Brain microvascular endothelial cell (primary cell): Measurements from ENCODE around the gene TUBGCP6.
"Not testable (repeated sequence)": the region's sequence is repeated elsewhere in the genome, so short reads cannot be mapped to it uniquely, and the experiment has no call there.

Source experiments
- DNase-seq: peaks from one replicate; pipeline ENCODE4 v3.0.0-alpha.2; 2020
- H3K27ac ChIP-seq: fragments of 250-450 bp; sonication (Bioruptor Pico); 2 replicates; pipeline ENCODE4 v1.5.1; 2020; ENCODE audit warnings: mild to moderate bottlenecking, moderate library complexity
- H3K27me3 ChIP-seq: fragments of 250-450 bp; sonication (Bioruptor Pico); replicated peaks from 2 replicates; pipeline ENCODE4 v1.5.1; 2020; ENCODE audit warnings: mild to moderate bottlenecking
- H3K36me3 ChIP-seq: fragments of 250-450 bp; sonication (Bioruptor Pico); replicated peaks from 2 replicates; pipeline ENCODE4 v1.5.1; 2020; ENCODE audit warnings: mild to moderate bottlenecking
- H3K4me3 ChIP-seq: 2 replicates; pipeline ENCODE4 v1.5.1; 2011; ENCODE audit warnings: low read depth, mild to moderate bottlenecking, control low read depth, low read length, moderate library complexity
- in situ Hi-C: cut with HindIII; loops from 2 replicates; pipeline ENCODE4 v1.10.0; 2017; ENCODE audit warnings: low sequenced_read_pairs, low pct_ligation_motif_present
- TF ChIP-seq, protein P1 (sequence below): IDR thresholded peaks from 2 replicates; pipeline ENCODE4 v1.5.1; 2011; ENCODE audit warnings: low read depth, mild to moderate bottlenecking, moderate library complexity, low read length, control low read depth, inconsistent platforms; ENCODE audit errors: missing control alignments

The TUBGCP6 gene

DNA sequence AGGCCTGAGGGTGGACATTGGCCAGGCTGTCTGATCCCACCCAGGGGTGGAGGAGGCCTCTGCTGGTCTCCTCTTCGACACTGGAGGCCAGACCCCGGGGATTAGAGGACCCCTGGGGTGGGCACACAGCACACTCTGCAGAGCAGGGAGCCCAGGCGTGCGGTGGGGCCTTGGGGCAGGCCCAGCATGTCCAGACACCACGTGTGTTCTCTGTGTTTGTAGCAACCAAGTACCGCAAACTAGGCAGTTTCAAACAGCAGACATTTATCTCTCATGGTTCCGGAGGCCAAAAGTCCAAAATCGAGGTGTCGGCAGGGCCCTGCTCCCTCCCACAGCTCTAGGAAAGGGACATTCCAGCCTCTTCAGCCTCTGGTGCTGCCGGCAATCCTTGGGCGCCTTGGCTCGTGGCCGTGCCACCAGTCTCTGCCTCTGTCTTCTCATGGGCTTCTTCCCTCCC lies 72.8 kb downstream of the TUBGCP6 start:
- DNase-seq: no peak
- H3K4me3 ChIP-seq: no peak overlapping the region
- in situ Hi-C loops: no loop called here
- no peaks in the 10 kb centered on the region for H3K36me3 ChIP-seq
- TF ChIP-seq, protein P1, sequence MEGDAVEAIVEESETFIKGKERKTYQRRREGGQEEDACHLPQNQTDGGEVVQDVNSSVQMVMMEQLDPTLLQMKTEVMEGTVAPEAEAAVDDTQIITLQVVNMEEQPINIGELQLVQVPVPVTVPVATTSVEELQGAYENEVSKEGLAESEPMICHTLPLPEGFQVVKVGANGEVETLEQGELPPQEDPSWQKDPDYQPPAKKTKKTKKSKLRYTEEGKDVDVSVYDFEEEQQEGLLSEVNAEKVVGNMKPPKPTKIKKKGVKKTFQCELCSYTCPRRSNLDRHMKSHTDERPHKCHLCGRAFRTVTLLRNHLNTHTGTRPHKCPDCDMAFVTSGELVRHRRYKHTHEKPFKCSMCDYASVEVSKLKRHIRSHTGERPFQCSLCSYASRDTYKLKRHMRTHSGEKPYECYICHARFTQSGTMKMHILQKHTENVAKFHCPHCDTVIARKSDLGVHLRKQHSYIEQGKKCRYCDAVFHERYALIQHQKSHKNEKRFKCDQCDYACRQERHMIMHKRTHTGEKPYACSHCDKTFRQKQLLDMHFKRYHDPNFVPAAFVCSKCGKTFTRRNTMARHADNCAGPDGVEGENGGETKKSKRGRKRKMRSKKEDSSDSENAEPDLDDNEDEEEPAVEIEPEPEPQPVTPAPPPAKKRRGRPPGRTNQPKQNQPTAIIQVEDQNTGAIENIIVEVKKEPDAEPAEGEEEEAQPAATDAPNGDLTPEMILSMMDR: no peak
- no peak overlapping the region for H3K27ac ChIP-seq
- no peaks in the 10 kb centered on the region for H3K27me3 ChIP-seq

DNA sequence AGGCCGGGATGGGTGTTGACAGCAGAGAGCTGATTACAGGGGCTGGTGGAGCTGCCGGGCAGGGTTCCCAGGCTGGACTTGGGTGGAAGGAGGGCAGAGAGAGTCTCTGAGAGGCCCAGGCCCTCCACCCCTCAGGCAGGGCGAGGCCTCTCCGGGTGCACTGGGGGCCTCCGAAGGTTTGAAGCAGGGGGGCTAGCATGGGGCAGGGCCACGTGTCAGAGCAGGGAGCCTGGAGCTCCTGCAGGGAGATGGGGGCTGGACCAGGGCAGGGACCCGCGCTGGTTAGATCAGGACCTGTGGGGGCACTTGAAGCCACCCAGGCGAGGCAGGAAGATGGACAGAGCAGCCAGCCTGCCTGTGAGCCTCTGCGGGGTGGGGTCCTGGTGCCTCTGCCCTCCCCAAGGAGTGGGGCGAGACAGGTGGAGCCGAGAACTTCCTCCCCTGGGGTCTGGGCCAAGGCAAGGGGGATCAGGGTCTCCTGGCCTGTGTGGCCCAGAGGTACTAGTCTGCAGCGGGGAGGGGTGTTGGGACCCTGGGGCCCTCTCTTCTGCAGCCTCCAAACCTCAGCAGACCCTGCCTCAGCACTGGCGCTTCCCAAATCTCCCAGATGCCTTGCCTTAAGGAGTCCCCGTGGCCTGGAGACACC lies 73.4 kb downstream of the TUBGCP6 start:
- DNase-seq: no peak
- H3K4me3 ChIP-seq: peak overlapping the region; percentile 5
- no peak overlapping the region for H3K27ac ChIP-seq
- no peaks in the 10 kb centered on the region for H3K36me3 ChIP-seq
- in situ Hi-C loops: no loop called here
- TF ChIP-seq, protein P1: no peak
- H3K27me3 ChIP-seq: no peaks in the 10 kb centered on the region

DNA sequence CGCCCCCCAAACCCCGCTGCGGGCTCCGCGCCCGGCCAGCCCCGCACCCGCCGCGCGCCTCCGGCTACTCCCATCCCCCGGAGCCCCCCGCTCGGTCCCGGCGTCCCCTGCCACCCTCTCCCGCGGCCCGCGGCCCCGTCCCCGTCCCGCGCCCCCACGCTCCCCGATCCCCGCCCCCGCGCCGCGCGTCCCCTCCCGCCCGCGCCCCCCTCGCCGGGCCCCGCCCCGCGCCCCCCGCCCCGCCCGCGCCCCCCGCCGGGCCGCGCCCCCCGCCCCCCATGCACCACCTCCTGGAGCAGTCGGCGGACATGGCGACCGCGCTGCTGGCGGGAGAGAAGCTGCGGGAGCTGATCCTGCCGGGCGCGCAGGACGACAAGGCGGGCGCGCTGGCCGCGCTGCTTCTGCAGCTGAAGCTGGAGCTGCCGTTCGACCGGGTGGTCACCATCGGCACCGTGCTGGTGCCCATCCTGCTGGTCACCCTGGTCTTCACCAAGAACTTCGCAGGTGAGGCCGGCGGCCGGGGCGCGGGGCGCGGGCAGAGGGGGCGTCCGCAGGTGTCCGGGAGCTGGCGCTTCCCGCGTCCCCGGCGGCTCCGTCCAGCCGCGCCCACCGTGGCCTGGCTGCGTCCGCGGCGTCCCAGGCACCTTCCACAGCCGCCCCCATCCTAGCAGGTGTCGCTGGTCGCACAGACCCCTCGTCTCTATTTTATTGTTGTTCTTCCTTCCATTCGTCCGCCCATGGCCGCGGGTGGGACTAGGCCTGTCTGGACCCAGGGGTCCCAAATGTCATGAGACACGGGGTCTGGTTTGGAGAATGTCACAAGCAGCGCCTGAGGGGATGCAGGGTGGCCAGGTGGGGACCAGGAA lies 74.1 kb downstream of the TUBGCP6 start, which contains the start of gene PANX2:
Gene PANX2, plus strand, starts transcription at position 279 of the 866 bp plus-strand sequence. Its CDS starts 0 bp downstream, at position 279.
- H3K4me3 ChIP-seq: peak within 1 kb of the TSS; percentile 47
- H3K27me3 ChIP-seq: no peaks in the 10 kb centered on the region
- H3K36me3 ChIP-seq: no peaks in the 10 kb centered on the region
- in situ Hi-C loops: no loop called here
- no peak for DNase-seq
- TF ChIP-seq, protein P1: no peak
- H3K27ac ChIP-seq: no peak within 1 kb of the TSS

DNA sequence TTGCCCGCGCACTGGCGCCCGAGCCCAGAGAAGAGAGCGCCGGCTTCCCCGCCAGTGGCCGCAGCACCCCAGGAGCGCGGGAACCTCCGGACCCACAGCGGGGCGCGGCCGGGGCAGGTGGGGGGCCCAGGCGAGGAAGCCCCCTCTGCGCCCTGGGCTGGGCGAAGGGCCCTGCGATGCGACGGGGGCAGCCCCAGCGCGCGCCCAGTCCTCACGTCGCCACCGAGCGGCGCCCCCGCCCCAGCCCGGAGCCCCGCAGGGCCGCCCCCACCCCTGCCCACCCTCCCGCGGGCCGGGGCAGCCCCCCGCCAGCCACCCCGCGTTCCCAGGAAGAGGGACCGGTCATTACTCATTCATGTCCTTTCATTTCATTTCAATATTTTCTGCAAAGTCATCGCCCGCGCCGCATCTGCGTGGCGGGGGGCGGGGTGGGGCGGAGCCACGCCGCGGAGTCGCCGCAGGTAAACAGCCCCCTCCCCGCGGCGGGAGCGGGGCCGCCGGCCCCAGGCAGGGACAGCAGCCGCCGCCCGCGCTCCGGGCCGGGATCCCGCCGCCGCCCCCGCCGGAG lies 75.0 kb downstream of the TUBGCP6 start:
- TF ChIP-seq, protein P1: no peak
- no peaks in the 10 kb centered on the region for H3K27me3 ChIP-seq
- H3K4me3 ChIP-seq: peak overlapping the region; percentile 39
- in situ Hi-C loops: no loop called here
- H3K36me3 ChIP-seq: no peaks in the 10 kb centered on the region
- DNase-seq: no peak
- no peak overlapping the region for H3K27ac ChIP-seq

DNA sequence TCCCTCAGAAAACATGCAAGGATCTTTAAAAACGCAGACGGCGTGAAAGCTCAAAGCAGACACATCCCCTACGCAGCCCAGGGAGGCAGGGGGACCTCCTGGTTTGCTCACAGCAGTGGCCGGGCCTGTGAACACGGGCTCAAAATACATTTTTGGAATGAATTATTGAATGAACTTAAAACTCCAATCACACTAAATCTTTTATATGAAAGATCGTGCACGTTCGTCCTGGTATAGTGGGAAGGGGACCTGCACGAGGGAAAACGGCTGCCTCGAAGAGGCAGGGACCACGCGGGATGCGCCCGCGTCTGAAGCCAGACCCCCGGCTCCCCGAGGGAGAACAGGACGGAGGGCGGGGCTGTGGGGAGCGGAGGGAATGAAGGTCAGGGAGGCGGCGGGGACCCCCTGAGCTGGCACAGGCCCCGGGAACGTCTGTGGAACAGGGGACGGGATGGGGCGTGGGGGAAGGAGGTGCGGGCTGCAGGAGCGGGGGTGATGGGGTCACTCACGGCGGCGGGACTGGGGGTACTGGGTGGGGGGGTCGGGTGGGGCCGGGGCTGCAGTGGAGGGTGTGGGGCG lies 75.6 kb downstream of the TUBGCP6 start:
- Histone ChIP-seq H3K27me3 (no peaks in the 10 kb centered on the region), H3K27ac (no peak overlapping the region), H3K36me3 (no peaks in the 10 kb centered on the region), H3K4me3 (peak overlapping the region; percentile 39)
- DNase-seq: no peak
- TF ChIP-seq, protein P1: no peak
- in situ Hi-C loops: no loop called here

DNA sequence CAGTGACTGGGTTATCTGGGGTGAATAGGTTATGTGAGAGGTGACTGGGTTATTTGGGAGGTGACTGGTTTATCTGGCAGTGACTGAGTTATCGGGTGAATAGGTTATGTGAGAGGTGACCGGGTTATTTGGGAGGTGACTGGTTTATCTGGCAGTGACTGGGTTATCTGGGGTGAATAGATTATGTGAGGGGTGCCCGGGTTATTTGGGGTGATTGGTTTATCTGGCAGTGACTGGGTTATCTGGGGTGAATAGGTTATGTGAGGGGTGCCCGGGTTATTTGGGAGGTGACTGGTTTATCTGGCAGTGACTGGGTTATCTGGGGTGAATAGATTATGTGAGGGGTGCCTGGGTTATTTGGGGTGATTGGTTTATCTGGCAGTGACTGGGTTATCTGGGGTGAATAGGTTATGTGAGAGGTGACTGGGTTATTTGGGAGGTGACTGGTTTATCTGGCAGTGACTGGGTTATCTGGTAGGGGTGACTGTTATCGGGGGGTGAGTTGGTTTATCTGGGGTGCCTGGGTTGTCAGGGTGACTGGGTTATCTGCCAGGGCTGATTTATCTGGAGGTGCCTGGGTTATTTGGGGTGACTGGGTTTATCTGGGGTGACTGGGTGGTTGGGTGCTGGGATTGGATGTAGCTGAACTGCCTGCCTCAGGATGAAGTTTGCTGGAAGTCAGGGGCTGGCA lies 76.2 kb downstream of the TUBGCP6 start:
- DNase-seq, H3K36me3 ChIP-seq, H3K27ac ChIP-seq, in situ Hi-C loops, H3K27me3 ChIP-seq, H3K4me3 ChIP-seq: not testable (repeated sequence)
